ENCODE results near the gene ESYT2.

Gene ESYT2

DNA sequence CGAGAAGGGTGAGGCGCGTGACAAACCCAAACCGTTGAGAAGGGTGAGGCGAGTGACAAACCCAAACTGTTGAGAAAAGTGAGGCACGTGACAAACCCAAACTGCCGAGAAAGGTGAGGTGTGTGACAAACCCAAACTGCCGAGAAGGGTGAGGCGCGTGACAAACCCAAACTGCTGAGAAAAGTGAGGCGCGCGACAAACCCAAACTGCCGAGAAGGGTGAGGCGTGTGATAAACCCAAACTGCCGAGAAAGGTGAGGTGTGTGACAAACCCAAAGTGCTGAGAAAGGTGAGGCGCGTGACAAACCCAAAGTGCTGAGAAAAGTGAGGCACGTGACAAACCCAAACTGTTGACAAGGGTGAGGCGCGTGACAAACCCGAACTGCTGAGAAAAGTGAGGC, 25.0 kb downstream of the ESYT2 start:
- FAIRE-seq (no peak), DNase-seq (ENCODE audit: insufficient read length, low spot score) (no peak)

DNA sequence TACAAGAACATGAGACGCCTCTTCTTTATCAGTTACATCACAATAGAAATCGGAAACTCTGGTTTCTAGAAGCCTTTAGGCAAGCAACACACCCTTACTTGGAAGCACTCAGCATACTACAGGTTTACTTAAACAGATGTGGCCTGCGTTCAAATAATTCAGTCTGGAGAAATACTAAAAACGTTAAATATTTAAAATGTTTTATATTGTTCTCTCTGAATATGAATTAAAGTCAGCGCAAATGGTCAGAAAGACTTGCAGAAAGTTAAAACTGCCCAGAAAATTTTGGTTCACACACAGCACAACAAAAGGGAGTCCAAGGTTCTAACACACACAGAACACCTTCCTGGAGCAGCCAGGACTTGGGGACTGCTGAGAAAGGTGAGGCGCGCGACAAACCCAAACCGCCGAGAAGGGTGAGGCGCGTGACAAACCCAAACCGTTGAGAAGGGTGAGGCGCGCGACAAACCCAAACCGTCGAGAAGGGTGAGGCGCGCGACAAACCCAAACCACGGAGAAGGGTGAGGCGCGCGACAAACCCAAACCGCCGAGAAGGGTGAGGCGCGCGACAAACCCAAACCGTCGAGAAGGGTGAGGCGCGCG, 25.8 kb downstream of the ESYT2 start:
- no peak for FAIRE-seq
- DNase-seq (ENCODE audit: insufficient read length, low spot score) = no peak

GRCh38 chr7:158802535-158803366, 26.6 kb downstream of the ESYT2 start:
- FAIRE-seq (no peak), DNase-seq (ENCODE audit: insufficient read length, low spot score) (no peak)

- FAIRE-seq (no peak), DNase-seq (ENCODE audit: insufficient read length, low spot score) (no peak)
Observed at GRCh38 chr7:158798741-158799140, 30.6 kb downstream of the ESYT2 start.

GRCh38 chr7:158796667-158797066, 32.6 kb downstream of the ESYT2 start:
- no peak for FAIRE-seq
- no peak for DNase-seq (ENCODE audit: insufficient read length, low spot score)

DNA sequence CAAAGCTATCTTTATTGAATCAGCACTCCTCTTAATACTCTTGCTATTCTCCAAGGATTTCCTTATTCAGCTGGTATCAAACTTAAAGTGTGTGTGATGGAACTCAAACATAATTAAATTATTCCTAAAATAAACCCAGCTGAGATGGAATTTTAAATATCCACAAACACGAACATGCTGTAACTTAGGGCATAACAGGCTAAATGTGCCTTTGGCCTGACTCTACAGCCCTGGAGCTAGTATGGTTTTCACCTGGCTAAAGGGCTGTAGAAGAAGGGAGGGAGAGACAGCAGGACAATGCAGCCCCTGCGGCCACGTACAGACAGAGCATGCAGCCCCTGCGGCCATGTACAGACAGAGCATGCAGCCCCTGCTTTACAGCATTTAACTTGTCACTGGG, 34.0 kb downstream of the ESYT2 start:
- FAIRE-seq (no peak), DNase-seq (ENCODE audit: insufficient read length, low spot score) (no peak)

- no peak for DNase-seq (ENCODE audit: insufficient read length, low spot score)
- no peak for FAIRE-seq
Observed at GRCh38 chr7:158791107-158791506, 38.2 kb downstream of the ESYT2 start.

- no peak for DNase-seq (ENCODE audit: insufficient read length, low spot score)
- no peak for FAIRE-seq
Observed at GRCh38 chr7:158789842-158790241, 39.5 kb downstream of the ESYT2 start.

DNA sequence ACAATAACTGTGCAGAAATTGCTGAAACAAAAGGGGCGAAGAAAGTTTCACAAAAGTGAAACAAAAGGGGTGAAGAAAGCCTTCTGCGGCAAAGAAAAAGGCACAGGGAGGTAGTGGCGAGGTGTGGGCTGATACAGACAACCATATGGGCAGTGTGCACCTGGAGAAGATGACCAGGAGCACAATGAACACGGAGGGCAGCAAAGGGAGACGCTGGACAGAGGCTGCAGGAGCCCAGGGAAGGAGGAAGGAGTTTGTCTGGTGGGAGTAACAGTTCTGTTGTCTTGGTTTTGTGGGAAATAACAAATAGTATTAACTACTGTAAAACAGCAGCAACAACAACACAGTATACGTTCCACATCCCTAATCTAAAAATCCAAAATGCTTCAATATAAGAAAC, 42.4 kb downstream of the ESYT2 start:
- no peak for DNase-seq (ENCODE audit: insufficient read length, low spot score)
- FAIRE-seq = no peak

DNA sequence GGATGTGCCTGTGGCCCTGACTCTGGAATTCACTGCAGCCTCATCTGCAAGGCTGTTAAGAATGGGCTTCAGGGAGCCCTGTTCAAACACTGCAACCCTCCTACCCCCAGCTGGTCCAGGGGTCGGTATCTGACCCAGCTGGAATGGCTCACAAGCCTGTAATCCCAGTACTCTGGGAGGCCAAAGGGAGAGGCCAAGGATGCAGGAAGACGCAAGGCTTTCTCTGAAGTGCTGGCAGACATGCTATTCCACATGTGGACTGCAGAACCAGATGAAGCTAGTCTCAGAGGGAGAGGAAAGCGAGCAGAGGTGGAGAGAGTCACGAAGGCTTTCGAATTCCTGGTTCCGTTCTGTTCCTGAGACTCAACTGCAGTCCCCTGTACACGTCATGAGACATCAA, 45.0 kb downstream of the ESYT2 start:
- DNase-seq (ENCODE audit: insufficient read length, low spot score) (no peak), FAIRE-seq (no peak)

GRCh38 chr7:158783595-158783994, 45.7 kb downstream of the ESYT2 start:
- no peak for DNase-seq (ENCODE audit: insufficient read length, low spot score)
- FAIRE-seq = no peak

DNA sequence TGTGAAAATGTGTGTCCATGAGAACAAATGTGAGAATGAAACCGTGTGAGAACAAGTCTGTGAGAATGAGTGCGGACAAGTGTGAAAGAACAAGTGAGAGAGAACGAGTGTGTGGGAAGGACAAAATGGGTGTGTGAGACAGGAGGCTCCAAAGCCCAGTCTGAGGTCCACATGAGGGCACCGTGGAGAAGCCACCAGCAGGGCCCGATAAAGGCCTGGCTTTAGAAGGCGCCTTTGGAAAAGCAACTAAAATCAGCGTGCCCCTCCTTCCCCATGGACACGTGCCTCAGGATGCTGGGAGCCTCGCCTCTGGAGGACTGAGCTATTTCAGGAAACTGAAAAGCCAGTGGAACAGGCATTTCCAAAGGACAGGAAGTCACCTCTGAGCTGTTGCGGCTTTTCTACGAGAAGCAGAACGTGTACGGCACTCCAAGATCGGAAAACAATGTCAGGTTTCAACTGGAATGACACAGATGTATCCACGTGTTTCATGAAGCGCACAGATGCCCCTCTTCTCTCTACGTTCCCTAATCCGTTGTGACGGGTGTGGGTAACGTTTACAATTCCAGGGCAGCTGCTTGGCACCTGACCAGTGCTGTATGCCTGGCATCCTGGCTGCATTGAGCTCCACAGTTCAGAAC, 46.4 kb downstream of the ESYT2 start:
- DNase-seq (ENCODE audit: insufficient read length, low spot score) = no peak
- FAIRE-seq = no peak

DNA sequence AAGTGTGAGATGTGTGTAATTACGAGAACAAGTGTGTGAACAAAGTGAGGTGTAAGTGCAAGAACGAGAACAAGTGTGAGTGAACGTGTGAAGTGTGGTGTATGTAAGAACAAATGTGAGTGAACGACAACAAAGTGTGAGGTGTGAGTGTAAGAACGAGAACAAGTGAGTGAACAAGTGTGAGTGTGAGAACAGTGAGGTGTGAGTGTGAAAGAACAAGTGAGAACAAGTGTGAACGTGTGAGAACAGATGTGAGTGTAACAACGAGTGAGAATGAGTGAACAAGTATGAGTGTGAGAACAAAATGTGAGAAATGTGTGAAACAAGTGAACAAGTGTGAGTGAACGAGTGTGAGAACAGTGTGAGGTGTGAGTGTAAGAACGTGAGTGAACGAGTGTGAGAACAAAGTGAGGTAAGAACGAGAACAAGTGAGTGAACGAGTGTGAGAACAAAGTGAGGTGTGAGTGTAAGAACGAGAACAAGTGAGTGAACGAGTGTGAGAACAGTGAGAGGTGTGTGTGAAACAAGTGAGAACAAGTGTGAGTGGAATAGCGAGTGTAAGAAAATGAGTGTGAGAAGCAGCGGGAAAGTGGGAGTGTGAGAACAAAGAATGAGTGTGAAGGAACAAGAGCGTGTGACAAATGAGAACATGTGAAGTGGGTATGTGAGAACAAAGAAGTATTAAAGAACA, 47.2 kb downstream of the ESYT2 start:
- DNase-seq (ENCODE audit: insufficient read length, low spot score) (no peak), FAIRE-seq (no peak)

GRCh38 chr7:158781217-158781973, 47.9 kb downstream of the ESYT2 start:
- FAIRE-seq (no peak), DNase-seq (ENCODE audit: insufficient read length, low spot score) (no peak)

DNA sequence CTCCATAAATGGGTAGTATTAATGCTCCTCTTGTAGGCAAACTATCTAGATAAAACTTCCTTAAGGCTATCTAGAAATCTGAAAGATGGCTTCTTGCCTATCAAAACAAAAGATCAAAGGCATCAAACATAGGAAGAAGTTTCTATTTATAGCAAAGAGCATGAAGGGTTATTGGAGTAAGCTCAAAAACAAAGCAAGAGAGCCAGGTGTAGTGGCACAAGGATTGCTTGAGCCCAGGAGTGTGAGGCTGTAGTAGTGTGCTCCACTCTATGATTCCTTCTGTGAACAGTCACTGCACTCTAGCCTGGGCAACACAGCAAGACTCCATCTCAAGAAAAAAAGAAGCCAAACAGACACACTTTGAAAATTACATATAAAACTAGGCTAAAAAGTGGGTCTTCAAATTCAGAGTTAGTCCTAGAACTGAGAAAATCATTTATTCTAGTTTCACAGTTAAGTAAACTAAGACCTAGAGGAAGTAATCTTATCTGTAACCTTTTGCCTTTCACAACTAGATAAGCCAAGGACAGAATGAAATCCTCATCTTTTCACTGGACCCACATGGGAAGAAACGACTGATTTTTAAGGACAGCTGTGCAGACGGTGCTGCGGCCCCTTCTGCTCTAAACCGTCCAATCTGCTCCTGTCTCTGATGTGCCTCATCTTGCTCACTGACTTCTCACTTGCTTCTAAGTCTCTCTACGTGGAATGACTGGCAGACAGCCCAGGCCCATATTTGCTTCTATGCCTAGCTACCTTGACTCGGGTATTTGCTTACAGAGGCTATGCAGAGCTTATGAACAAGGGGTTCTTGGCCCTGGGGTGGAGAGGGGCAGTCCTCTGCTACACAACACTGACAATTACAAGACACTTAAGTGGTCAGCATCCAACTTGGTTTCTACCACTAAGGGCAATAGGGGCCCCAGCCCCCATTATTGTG, 50.0 kb downstream of the ESYT2 start:
- DNase-seq (ENCODE audit: insufficient read length, low spot score) (no peak), FAIRE-seq (no peak)

DNA sequence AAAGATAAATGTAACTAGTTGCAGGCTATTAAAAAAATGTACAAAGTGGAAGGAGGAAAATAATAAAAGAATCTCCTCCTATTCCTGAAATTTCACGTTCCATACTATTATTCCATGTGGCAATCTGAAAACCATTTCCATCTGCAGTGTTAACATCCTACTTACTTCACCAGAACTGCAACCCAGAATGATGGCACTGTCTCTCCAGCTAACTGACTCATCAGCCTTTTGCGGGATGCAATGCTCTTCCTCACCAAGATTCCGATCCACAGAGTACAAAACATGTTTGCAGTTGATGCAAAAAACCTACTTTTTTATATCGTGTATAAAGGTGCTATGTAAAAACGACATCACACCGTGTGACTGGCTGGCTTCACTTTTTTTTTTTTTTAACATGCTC, 50.8 kb downstream of the ESYT2 start:
- DNase-seq (ENCODE audit: insufficient read length, low spot score) (no peak), FAIRE-seq (no peak)

GRCh38 chr7:158777793-158778192, 51.5 kb downstream of the ESYT2 start:
- FAIRE-seq = no peak
- no peak for DNase-seq (ENCODE audit: insufficient read length, low spot score)

GRCh38 chr7:158776474-158776873, 52.8 kb downstream of the ESYT2 start:
- FAIRE-seq (no peak), DNase-seq (ENCODE audit: insufficient read length, low spot score) (no peak)

- no peak for FAIRE-seq
Observed at GRCh38 chr7:158774952-158775351, 54.4 kb downstream of the ESYT2 start.

GRCh38 chr7:158772916-158773315, 56.4 kb downstream of the ESYT2 start:
- no peak for DNase-seq (ENCODE audit: insufficient read length, low spot score)

More at GRCh38 chr7:158774952-158775351, 54.4 kb downstream of the ESYT2 start:
- DNase-seq (ENCODE audit: insufficient read length, low spot score) = no peak

More at GRCh38 chr7:158772916-158773315, 56.4 kb downstream of the ESYT2 start:
- no peak for FAIRE-seq

Measured in GM19239 (cell line).